C1 segment of cervical spinal cord (tissue), 14 donors: ENCODE measurements around the gene FKBP1A.

Experiments used
- DNase-seq, 14 donors: peaks; one replicate each; lab custom pipeline; 2025; lab: John Stamatoyannopoulos, UW

FKBP1A gene

DNA sequence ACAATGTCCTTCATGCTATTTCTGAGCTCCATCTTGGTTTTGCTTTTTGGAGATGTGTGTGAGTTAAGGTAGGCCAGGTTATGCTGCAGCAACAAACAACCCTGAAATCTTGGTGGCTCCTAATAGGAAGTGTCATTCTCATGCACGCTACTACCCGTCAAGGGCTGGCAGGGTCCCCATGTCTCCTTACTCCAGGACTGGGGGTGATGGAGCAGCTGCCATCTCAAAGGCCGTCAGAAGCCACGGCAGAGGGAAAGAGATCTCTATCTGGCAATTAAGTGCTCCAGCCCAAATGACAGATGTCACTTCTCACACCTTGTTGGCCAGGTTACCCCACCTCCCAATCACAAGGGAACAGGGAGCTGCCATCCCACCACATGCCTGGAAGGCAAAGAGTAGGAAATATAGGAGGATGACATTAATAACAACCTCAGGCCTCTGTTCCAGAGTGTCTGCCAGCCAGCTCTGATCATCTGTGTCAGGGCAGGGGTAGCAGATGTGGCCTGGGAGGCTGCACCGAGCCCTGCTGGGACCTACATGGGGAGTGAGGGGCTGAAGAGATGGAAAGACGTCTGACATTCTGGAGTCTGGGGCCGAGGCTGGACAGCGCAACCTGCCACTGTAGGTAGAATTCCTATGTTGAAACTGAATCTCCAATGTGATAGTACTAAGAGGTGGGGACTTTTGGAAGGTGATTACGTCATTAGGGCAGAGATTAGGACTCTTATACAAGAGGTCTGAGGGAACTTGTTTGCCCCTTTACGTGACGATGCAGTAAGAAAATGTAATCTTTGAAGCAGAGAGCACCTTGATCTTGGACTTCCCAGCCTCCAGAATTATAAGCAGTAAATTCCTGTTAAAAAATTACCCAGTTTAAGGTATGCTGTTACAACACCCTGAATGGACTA, 59.1 kb downstream of the FKBP1A start:
- no peak for DNase-seq

DNA sequence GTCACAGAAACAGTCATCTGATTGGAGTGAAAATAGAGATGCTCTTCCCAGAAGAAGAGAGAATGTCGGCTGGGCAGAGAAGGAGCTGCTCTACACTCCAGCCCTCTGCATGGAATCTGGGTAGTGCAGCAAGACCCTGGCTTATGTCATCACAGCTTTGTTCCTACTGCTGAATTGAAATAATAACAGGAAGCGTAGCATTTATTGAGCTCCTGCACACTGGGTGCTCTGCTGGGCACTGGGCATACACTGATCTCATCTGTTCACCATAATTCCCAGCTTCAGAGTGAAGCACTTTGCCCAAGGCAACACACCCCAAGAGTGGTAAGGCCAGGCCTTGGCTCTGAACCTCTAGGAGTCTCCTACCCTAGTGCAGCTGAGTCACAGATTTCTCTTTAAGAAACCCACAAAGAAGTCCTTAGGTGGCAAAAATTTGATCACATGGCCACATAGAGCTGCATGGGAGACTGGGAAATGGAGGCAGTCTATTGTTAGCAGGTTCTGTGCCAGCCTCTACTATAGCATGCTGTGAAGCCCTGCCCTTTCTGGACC, 60.0 kb downstream of the FKBP1A start:
- no peak for DNase-seq

DNA sequence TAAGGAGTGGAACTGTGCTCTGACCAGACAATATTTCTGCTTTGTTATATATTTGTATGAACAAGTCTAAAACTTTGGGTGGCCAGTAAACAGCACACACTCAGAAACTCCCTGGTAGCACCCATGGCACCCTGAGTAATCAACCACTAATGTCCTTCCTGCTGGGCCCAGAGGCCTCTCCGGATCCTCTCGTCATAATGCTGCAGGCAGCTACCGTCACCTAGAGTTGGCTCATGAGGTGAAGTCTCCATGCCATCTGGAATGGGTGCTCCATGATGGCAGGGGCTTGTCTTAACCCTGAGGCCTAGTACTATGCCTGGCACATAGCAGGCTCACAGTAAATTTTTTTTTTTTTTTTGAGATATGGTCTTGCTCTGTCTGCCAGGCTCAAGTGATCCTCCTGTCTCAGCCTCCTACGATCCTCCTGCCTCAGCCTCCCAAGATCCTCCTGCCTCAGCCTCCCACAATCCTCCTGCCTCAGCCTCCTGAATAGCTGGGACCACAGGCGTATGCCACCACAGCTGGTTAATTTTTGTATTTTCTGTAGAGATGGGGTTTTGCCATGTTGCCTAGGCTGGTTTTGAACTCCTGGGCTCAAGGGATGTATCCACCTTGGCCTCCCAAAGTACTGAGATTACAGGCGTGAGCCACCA, 60.9 kb downstream of the FKBP1A start:
- no peak for DNase-seq

DNA sequence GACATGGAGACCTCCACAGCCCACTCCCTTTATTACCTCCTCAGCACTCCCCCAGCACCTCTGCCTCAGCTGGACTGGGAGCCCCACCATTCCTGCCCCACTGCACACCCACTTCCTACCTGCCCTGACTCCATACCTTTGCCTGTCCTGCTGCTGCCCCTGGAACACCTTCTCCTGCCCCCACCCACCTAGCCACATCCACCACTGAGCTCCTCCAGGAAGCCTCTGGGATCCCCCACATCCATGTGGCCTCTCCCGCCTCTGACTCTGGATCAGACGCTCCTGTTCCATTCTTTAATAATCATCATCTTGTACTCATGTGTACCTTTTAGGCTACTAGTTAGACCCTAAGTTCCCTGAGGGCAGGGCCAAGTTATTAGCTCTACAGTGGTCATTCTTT, 61.8 kb downstream of the FKBP1A start:
- DNase-seq: no peak

DNA sequence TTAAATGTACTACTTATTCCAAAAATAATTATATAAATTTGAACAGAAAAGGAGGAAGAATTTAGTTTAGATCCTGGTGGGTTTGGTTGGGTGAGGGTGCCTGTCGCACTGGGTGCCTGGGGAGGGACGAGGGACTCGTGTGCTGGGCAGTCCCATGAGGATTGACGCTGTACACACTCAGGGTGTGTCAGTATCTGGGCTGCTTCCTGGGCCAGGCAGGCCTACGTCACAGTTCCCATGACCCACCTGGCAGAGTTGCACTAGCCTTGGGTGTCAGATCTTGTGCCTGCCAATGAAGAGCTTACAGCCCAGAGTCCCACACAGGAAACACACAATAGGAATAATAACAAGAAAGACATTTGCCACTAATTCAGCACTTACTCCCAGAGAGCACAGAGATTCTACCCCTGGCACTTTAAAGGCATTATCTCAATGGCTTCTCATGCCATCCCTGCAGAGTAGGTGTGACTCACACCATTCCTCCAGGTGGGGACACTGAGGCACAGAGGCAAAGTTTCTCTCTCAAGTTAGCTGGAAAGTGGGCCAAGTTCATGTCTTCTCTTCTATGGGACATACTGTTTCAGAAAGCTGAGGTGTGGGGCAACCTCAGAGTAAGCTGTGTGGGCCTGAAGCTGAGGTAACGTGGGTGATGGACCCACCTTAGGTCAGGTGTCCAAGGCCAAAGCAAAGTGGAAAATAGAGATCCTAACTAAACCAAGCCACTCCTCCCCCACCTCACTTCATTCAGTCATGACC, 62.6 kb downstream of the FKBP1A start:
- peak in 5 of 14 donors; percentile 18 to 74 (median 44) for DNase-seq

DNA sequence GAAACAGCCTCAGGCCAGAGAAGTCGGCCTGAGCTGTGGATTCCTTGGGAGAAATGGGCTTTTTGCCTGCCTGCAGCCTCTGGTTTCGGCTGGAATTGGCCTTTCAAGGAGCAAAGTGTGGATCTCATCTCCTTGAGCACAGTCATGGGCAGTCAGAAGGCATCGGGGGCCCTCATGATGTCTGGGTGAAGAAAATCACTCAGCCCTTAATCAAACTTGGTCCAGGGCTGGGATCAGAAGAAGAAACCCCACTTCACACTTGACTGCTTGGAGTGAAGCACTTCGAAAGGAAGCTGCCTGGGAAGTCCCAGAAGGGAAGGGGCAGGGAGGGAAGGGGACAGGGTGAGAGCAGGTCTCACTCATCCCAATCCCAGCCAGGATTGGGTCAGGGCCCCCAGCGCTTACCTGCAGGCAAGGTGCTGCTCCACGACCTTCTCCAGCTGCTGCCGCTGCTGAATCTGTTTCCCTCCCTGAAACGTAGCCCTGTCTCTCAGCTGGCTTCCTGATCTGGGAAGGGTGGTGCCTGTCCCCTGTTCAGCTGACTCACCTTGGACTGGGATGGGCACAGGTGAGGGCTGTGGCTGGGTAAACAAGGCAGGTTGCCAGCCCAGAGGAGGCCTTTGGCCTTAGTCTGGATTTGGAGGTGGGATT, 64.0 kb downstream of the FKBP1A start, which contains the start of gene SDCBP2:
SDCBP2 (minus strand) TSS at position 460 of the 651 bp plus-strand sequence. CDS start 8,723 bp downstream, outside the sequence.
- no peak for DNase-seq

DNA sequence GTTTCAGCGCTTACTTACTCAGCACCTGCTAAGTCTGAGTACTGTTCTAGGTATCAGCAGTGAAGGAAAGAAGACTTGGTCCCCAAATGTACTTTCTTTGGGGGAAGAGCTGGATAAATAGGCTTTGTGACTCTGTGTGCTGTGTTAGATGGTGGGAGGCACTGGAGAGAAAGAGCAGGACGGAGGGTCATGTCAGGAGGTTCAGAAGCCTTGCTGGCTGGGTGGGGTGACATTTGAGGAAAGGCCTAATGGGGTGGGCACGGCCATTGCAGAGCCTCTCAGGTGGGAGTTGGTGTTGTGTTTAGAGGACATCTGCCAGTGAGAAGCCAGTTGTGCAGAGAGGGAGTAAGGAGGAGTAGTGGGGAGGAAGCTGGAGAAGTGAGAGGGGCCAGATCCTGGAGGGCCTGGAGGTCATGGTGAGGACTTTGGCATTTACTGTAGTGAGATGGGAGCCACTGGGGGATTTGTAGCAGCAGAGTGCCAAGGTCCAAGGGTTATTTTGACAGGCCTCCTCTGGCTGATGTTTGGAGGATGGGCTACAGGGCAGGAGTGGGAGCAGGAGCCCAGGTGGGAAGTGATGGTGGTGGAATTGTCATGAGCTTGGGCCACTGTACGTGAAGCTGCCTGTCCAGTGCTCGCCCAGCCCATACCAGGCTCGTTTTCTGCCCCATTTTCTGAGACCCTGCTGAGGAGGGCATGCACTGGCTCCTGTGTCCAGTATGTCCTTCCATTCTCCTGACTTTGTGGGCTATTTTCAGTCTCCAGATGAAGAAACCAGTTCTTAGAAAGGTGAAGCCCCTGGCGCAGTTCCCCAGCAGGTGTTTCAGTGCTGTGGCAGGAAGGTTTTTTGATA, 64.8 kb downstream of the FKBP1A start:
- no peak for DNase-seq

DNA sequence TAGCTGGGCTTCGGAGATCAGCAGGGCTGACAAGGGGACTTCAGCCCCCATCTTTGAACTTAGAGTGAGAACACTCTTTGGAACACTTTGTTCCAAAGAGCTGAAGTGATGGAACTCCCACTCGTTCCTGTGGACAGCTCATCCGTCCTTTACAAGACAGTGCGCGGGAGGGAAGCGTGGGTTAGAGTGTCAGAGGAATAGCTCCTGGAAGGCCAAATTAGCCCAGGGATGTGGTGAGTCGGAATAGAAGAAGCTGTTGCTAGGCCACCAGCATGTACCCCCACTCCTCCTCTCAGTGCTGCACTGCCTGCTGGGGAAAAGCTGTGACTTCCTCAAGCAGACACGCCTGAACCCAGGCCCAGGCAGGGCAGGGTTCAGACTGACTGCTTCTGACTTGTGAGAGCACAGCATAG, 65.6 kb downstream of the FKBP1A start:
- DNase-seq: no peak

DNA sequence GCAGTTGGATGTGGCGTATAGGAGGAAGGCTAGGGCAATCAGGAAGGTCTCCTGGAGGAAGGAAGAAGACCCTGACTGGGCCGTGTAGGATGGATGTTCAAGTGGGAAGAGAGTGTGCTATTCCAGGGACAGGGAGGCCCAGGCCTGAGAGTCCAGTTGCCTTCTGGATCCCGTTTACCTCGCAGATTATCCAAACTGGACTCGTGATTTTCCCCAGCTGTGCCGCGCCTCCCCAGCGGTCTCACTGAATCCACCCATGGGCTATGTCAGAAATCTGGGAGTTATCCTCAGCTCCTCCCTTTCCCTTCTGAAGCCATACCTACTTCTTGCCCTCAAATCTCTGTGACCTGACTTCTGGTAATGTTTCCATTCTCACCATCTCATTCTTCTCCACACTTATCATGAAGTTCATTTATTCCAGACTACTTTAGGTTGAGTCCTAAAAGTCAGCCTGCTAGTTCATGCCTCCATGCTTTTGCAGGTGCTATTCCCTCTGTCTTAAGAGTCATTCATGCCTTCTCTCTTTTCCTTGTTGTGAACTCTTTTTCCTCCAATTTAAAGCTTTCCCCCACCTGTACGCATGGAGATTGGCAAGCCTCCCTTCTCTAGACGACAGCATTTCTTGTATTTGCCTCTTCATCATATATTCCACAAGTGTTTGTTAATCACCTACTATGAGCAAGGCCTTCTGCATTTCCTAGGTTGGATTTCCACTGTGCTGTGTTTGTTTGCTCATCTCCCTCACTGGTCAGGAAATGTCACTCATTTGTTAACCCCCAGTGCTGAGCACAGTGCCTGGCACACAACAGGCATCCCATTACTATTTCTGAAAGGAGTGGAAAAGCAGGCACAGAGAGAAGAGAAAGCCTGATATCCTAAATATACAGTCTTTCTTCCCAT, 66.6 kb downstream of the FKBP1A start:
- no peak for DNase-seq

DNA sequence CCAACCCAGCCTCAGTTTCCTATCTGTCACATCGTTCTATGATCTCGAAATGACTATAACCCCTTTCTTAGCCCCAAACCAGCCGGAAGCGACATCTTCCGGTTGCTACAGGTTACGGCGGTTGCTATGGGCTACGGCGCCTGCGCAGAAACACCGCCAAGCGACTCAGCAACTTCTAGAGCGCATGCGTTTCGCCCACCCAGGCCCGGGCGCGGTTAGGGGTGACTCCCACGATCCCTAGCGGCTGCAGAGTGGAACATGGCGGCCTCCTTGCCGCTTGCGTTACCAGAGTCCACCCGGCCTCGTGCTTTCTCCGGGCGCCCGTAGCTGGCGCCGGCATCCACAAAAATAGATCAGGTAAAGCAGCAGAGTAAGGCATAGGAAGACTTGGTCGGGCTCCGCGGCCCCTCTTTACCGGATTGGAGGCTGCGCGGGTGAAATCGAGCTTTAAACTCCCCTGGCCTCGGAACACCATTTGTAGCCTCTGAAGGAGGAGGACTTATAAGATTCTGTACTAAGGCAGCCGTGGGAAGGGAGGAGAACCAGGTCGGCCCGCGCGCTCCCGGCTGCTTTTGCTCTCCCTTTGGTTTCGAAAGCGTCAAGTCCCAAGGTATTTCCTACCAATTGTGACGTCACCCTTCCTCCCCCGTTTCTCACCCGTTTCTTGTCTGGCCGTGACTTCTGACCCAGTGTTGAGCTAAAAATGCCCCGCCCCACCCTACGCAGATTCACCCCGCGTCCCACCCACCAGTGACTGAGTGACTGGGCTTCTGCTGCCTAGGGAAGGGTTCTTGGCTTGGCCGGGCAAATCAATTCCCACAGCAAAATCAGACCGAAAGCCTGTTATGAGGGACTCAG, 67.5 kb downstream of the FKBP1A start:
- DNase-seq: peak; percentile 67 to 97 (median 92)

DNA sequence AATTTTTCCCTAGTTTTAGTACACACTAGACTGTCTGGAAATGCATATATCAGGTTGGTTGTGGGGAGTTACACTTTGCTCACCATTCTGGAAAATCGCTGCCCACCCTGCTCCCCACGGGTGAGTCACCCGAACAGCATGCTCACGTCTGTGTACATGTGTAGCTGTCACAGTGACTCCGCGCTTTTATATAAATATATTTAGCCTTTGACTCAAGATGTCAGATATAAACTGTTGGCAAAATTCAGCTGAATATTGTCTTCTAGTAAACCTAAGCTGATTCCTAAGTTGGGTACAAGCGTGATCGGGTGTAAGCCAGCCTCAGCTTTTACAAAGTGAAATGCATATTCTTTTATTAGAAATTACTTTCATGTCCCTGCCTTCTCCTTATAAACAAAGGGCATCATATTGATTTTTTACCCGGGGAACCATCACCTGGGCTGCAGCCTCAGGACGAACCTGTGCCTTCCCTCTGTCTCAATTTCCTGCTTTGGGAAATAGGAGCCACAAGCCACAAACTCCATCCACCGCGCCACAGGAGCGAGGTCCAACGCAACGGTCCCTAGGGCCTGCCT, 68.2 kb downstream of the FKBP1A start:
- no peak for DNase-seq

DNA sequence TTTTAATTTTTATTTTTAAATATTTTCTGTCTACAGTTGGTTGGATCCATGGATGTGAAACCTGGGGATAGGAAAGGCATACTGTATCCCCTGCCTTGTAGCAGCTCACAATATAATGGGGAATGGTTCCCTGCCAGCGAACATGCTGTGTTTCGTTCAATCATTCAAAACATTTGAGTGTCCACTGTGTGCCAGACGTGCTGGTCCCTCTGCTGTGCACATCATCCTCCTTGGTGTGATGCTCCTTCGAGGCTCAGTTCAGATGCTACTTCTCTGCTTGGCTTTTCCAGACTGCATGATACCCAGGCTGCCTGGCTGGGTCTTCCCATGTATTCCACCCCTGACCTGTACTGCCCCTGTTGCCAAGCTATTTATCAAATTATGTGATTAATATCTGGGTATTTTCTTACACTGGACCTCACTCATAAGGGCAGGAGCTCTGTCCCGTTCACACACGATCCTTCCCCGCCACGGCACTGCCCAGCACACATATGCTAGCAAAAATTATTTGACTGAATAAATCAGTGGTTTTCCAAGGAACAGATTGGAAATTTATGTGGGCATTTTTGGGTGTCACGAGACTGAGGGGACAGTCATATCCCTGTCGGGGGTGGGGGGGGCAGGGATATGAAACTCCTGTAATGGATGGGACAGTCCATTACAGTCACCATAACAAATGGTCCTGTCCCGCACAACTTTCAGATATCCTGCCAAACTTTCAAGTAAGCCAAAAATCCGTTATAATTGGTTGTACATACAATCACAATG, 68.8 kb downstream of the FKBP1A start:
- no peak for DNase-seq

DNA sequence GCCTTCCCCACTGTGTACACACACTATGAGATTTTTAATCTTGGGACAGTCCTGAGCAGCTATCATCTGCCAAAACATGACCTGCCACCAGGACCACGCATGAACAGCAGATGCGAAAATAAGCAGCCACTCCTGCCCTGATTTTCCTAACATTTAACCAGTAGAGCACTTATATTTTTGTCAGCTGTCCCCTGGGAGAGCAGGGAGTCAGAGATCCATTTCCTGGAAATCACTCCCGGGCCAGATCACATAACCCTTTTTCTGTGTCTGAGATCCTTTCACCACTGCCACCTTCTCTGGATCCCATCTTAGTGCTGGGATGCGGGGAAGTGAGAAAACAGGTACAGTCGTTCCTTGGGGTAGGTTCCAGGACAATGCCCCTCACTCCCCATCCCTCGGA, 69.6 kb downstream of the FKBP1A start:
- DNase-seq: no peak

DNA sequence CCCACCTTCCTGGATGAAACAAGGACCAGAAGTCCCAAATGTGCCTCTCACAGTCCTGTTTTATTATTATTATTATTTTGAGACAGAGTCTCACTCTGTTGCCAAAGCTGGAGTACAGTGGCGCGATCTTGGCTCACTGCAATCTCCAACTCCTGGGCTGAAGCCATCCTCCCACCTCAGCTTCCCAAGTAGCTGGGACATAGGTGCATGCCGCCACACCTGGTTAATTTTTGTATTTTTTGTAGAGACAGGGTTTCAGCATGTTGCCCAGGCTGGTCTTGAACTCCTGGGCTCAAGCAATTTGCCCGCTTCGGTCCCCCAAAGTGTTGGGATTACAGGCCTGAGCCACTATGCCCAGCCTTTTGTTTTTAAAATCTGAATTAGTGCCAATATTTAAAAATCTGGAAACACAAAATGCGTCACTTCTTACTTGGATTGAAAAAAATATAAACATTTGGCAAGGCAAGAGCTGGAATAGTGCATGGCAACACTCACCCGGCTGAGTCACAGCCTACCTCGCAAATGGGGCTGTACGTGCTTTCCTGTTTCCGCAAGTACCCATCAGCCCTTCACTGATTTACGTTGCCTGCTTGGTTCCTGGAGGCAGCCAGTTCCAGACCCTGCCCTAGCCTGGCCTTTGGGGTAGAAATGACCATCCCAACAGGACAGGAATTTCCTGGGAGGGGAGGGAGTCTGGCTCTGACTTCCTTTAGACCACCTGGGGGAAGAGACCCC, 70.2 kb downstream of the FKBP1A start:
- no peak for DNase-seq

DNA sequence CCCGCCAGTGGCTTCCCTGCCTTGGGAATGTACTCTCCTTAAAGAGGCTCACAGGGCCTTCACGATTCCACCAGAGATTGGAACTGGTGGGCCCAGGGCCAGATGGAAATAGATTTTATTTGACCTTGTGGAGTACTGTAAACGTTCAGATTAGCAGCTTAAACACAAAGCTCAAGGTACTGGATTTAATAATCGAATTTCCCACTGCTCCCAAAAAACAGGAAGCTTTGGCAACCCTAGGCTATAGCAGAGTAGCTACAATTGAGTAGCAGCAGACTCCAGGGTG, 71.3 kb downstream of the FKBP1A start:
- DNase-seq: no peak

DNA sequence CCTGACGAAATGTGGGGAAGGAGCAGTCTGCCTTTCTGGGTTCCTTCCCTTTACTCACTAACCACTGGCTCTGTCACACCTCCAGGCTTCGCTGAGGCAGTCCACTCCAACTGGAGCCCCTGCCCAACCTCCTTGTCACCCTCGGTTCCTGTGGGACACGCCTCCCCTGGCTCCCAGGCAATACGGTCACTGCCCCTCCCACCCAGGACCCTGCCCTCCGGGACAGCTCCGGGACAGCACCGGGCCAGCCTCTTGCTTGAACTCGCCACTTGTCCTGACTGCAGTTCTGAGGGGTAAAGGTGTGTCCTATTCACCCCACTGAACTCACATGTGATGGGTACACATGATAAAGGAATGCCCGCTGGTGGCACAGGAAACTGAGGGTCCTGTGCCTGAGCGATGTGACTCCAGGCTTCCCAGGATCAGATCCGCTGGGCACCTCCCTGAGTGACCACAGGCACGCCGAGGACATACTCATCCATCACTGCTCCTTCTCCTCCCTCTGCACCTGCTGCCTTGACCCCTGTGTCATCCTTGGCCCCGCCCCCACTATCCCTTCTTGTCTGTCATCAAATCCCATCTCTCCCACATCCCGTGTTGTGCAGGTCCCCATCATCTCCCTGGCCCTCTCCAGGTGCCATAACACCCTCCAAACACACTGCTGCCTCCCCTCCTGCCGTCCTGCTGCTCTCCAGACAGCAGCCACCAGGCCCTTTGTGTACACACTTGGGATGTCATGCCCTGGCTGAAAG, 71.8 kb downstream of the FKBP1A start:
- DNase-seq: no peak
